ENCODE results near the gene ABCA2. TPM values are rescaled to one million over a fixed set of nuclear protein-coding genes. Genes with fewer than 3 reads are reported as not detected.
A peak's percentile ranks its signal among the peaks of the same experiment; 100 is the strongest.

Gene ABCA2
- total and polyA plus RNA-seq, 2 experiments from 2014 or later: 7.0 to 16.0 TPM

GRCh38 chr9:136995362-136995761 lies 32.7 kb downstream of the ABCA2 start:
- H3K4me1 Mint-ChIP-seq: peaks cover 3% of the 10 kb centered on the region
- H3K36me3 Mint-ChIP-seq (ENCODE audit: low read depth): no peaks in the 10 kb centered on the region; the same call in 2 of the 3 replicates

More at GRCh38 chr9:136995362-136995761, 32.7 kb downstream of the ABCA2 start:
- Histone ChIP-seq H3K4me1 (ENCODE audit: insufficient read depth) (peaks cover 6% of the 10 kb centered on the region; the same call in 1 of the 2 replicates), H3K4me3 (peak overlapping the region; percentile 55), H3K27me3 (ENCODE audit: insufficient read depth) (peaks cover 49% of the 10 kb centered on the region), H3K27ac (ENCODE audit: low read depth) (no peak overlapping the region), H3K79me2 (replicated peaks; ENCODE audit: insufficient read depth) (no peaks in the 10 kb centered on the region), H3K9me2 (ENCODE audit: insufficient read depth) (no peaks in the 10 kb centered on the region), H3K4me2 (peak overlapping the region; percentile 86), H4K20me1 (replicated peaks; ENCODE audit: insufficient read depth) (no peaks in the 10 kb centered on the region), H3K36me3 (ENCODE audit: insufficient read depth) (no peaks in the 10 kb centered on the region), H3F3A (replicated peaks; ENCODE audit: low read depth) (no peaks in the 10 kb centered on the region), H2AFZ (no peak overlapping the region)
- Mint-ChIP-seq H3K27ac (no peak overlapping the region), H3K27me3 (ENCODE audit: insufficient read depth, low read depth, poor library complexity) (peaks cover 26% of the 10 kb centered on the region), H3K4me3 (no peak overlapping the region; the same call in 2 of the 3 replicates), H3K9me3 (peaks cover 10% of the 10 kb centered on the region)
- DNase-seq (ENCODE audit: low spot score): no peak
- no peak for TF ChIP-seq CREB1 (CRISPR knock-in tag; IDR thresholded peaks at IDR 0.05; ENCODE audit: low read depth)
- TF ChIP-seq STAT1 (IDR thresholded peaks at IDR 0.05; ENCODE audit: unreplicated experiment): no peak
- no peak for TF ChIP-seq NANOG (IDR thresholded peaks at IDR 0.05; ENCODE audit: borderline replicate concordance)
- no peak for TF ChIP-seq REST (IDR thresholded peaks at IDR 0.05; ENCODE audit: unreplicated experiment)
- TF ChIP-seq POLR2AphosphoS5 (IDR thresholded peaks at IDR 0.05; ENCODE audit: low read depth): no peak
- TF ChIP-seq EZH2phosphoT487 (IDR thresholded peaks at IDR 0.05; ENCODE audit: unreplicated experiment): no peak
- no peak for TF ChIP-seq ZNF331 (CRISPR knock-in tag; IDR thresholded peaks at IDR 0.05; ENCODE audit: low read depth)
- TF ChIP-seq JUNB (IDR thresholded peaks at IDR 0.05; ENCODE audit: unreplicated experiment): no peak
- TF ChIP-seq ETS1 (IDR thresholded peaks at IDR 0.05): no peak
- TF ChIP-seq CTCF (conservative IDR thresholded peaks at IDR 0.05; ENCODE audit: low read depth in 2 of 2): no peak
- TF ChIP-seq EZH2 (IDR thresholded peaks at IDR 0.05; ENCODE audit: low read depth, unreplicated experiment): no peak
- no peak for TF ChIP-seq ZNF114 (CRISPR knock-in tag; IDR thresholded peaks at IDR 0.05)
- no peak for ATAC-seq
